GM21619 (cell line): ENCODE measurements around the gene GAA.
"Not testable (repeated sequence)": the region's sequence is repeated elsewhere in the genome, so short reads cannot be mapped to it uniquely, and the experiment has no call there.

Source experiments
- ATAC-seq: cut with Tn5 transposase; IDR thresholded peaks from one replicate; pipeline ENCODE4 v1.9.1; 2021; ENCODE audit not compliant: unreplicated experiment

Gene GAA

DNA sequence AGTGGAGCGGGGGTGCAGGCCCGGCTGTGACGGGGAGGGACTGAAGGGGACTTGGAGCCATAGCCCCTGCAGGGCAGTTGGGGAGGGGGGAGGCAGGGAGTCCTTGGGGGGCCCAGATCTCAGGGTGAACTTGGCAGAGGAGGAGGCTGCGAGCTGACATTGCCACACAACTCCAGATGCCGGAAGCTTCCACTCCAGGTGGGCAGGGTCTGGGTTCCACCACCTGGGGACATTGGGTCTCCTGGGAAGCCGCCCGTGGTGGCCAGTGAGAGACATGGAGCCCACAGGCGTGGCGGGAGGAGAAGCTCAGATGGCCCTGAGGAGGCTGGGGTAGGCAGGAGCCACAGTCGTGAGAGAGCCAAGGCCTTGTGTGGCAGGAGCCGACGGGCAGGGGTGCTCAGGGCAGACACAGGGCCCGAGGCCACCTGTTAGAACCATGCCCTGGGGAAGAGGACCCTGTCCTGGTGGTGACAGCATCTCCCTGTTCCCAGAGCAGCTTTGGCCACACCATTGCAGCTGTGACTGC is 18.2 kb upstream of the GAA start:
- ATAC-seq = no peak

DNA sequence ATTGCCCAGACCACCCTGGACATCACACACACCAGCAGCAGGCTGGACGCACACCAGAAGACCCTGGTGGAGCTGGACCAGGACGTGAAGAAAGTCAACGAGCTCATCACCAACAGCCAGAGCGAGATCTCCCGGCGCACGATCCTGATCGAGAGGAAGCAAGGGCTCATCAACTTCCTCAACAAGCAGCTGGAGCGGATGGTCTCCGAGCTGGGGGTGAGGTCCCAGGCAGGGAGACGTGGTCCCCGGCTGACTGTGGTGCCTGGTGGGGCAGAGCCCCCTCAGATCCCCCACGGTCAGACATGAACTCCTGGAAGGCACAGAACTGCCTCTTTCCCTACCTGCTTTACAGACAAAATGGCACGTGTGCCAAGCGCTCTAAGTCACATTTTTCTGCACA is 16.6 kb upstream of the GAA start:
- ATAC-seq = no peak

DNA sequence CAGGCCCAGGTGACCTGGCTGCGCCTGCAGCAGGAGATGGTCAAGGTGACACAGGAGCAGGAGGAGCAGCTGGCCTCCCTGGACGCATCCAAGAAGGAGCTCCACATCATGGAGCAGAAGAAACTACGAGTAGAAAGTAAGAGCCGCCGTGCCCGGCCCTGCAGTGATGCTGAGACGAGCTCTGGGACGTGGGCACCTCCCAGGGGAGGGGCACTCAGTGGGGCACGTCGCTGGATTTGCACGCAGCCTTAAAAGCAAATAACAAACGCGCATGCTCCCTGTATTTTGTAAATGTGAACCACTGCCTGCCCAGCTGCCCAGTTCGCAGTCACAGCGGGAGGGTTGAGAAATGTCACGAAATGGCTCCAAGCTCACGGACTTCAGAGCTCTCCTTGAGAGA is 15.3 kb upstream of the GAA start:
- ATAC-seq = no peak

DNA sequence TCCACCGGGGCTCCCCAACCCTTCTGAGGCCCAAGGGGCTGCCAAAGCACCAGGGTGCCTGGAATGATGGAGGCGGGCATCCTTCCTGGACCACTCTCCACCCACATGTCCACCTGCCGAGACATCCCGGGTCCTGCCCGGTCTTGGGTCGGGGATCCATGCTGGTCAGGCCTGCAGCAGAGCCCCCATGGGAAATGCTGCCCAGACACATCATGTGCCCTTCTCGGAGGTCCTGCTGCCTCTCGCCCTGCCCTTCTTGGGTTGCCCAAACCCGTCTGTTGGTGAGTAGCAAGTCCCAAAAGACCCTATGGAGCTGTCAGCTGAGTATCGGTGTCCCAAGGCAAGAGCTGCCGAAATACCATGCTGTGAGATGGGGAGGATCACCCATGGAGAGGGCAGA is 14.8 kb upstream of the GAA start:
- no peak for ATAC-seq

DNA sequence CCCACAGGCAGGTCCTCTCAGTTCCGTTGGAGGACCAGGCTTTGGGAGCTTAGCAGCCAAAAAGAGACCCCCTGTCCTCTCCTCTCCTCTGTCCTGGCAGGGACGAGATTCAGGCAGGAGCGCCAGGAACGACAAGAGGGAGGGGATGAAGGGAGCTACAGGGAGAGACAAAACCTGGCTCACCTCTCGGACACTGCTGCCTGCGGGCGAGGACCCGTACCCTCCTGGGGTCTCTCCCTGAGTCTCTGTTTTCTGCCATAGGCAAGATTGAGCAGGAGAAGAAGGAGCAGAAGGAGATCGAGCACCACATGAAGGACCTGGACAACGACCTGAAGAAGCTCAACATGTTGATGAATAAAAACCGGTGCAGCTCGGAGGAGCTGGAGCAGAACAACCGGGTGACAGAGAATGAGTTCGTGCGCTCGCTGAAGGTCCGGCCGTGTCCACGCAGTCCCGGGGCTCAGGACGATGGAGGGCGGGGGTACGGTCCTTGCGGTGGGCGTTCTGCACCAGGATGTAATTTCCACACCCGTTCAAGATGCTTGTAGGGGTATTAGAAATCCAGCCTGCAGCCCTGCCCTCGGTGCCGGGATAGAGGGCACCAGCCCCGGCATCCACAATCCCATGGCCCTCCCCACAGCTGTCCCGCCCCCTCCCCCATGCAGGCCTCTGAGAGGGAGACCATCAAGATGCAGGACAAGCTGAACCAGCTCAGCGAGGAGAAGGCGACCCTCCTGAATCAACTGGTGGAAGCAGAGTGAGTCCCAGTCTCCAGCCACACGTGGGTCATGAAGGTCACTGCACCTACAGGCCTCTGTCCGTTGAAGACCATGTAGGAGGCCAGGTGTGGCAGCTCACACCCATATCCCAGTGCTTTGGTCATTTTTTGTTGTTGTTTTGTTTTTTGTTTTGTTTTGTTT is 13.8 kb upstream of the GAA start:
- ATAC-seq = no peak

DNA sequence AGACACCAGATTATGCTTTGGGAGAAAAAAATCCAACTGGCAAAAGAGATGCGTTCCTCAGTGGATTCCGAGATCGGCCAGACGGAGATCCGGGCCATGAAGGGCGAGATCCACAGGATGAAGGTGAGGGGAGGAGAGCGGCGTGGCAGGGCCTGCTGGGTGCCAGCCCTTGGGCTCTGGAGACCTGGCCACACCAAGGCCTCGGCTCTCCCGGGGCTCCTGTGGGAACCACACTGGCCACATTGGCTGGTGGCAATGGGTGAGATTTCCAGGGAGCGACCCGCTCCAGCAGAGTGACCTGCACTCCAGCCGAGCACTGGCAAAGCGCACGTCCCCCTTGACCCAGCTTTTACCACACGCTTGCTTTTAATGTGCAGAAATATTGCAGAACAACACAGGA is 11.6 kb upstream of the GAA start:
- no peak for ATAC-seq

DNA sequence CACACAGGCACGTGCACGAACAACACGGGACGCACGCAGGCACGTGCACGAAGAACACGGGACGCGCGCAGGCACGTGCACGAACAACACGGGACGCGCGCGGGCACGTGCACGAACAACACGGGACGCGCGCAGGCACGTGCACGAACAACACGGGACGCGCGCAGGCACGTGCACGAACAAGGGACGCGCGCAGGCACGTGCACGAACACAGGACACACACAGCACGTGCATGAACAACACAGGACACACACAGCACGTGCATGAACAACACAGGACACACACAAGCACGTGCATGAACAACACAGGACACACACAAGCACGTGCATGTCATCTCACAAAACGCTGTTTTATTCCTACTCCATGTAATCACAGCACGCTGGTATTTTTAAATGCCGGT is 11.2 kb upstream of the GAA start:
- not testable (repeated sequence) for ATAC-seq

DNA sequence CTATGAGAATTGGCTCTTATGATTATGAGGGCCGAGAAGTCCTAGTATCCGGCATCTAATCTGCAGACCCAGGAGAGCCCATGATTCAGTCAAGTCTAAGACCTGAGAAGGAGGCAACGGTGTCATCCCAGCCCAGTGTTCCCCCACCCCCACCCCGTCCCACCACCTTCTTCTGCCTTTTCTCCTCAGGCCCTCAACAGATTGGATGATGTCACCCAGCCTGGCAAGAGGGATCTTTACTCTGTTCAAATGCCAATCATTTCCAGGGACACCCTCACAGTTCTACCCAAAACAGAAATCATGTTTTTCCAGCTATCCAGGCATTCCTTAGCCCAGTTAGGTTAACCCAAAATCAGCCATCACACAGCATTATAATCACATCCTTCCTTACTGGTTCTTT is 10.0 kb upstream of the GAA start:
- no peak for ATAC-seq

DNA sequence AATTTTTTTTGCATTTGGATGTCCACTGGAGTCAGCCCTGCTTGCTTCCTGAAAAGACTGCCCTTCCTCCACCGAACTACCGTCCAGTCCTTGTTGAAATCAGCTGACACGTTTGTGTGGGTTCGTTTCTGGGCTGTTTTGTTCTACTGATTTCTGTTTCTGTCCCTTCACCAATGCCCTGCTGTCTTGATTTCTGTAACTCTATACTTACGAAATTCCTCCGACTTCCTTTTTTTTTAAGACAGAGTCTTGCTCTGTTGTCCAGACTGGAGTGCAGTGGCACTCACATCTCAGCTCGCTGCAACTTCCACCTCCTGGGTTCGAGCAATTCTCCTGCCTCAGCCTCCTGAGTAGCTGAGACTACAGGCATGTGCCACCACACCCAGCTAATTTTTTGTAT is 8.4 kb upstream of the GAA start:
- ATAC-seq = no peak

DNA sequence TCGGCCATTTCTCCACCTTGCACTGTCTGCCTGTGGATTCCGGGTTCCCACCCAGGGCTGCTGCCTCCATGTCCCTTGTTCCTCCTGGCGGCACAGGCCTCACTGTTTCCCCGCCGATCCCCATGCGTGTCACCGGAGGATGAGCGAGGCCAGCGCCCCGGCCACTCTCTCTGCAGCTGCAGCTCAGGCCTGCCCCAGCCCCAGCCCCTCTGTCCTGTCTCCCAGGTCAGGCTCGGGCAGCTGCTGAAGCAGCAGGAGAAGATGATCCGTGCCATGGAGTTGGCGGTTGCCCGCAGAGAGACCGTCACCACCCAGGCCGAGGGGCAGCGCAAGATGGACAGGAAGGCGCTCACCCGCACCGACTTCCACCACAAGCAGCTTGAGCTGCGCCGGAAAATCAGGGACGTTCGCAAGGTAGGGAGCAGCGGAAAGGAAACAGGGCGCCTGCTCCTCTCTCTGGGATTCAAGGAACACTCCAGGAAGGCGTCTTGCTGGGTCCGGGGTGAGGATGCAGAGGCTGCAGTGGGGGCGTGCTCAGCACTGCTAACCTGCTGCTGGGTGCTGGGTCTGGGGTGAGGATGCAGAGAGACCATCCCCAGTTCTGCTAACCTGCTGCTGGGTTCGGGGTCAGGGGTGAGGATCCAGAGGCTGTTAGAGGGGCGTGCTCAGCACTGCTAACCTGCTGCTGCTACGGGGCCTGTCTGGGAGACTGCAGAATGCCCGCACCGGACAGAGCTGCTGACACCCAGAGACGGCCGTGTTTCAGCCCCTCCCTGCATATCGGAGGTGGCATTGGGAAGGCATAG is 6.1 kb upstream of the GAA start:
- ATAC-seq = no peak

DNA sequence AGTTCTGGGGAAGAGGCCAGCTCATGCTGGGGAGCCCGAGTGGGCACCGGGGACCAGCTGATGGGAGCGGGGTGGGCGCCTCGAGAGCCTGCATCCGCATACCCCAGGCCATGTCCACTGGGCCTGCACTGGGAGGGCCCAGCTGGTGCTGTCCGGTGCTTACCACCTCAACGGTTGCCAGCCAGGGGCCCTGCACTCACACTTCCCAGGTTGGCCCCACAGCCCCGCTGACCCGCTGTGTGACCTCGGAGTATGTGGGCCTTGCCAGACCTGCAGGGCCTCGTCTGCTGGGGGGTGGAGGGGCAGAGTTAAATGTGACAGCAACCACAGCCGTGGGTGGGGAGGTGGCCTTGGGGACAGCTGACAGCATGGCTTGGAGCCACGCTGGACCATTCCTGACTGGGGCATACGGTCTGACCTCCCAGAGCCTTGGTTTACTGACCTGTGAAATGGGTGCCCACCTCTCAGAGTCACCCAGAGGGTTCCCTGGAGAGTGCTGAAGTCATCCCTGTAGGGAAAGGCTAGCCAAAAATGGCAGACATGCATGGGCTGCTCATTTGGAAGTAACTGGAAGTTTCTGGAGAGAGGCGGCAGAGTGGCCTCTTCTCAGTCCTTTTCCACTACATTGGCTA is 5.4 kb upstream of the GAA start:
- ATAC-seq = no peak

DNA sequence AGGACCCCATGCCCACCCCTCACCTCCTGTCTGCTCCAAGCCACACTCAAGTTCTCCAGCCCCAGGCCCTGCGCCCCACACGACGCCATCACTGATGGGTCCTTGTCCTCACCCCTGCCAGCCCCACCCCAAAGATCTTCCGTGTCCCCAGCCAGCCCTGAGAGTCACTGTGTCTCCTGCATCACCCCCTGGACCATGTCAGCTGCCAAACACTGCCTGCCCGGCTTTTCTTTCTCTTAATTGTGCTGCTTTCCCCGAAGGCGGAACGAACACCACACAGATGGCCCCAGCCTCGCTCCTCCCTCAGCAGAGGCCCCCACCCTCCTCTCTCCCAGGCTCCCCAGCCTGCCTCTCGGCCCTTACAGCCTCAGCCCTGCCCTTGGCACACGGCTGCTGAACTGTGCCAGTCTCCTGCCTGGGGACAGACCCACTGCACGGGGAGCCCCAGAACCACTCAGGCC is 4.8 kb upstream of the GAA start:
- no peak for ATAC-seq

DNA sequence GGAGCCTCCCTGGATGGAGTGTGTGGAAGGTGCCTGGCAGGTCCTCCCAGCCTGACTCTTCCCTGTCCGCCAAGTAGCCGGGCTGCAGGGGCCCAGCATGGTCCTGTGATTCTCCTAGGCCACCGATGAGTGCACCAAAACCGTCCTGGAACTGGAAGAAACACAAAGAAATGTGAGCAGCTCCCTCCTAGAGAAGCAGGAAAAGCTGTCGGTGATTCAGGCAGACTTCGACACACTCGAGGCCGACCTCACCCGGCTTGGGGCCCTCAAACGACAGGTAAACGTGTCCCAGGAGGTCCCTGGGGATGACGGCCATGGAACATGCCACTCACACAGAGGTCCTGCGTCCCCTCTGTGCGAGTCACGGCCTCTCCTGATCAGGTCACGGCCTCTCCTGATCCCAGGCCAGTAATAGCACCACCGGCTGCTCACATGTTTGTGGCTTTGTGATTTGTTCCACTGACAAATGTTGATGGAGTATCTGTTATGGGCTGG is 4.2 kb upstream of the GAA start:
- ATAC-seq = no peak

DNA sequence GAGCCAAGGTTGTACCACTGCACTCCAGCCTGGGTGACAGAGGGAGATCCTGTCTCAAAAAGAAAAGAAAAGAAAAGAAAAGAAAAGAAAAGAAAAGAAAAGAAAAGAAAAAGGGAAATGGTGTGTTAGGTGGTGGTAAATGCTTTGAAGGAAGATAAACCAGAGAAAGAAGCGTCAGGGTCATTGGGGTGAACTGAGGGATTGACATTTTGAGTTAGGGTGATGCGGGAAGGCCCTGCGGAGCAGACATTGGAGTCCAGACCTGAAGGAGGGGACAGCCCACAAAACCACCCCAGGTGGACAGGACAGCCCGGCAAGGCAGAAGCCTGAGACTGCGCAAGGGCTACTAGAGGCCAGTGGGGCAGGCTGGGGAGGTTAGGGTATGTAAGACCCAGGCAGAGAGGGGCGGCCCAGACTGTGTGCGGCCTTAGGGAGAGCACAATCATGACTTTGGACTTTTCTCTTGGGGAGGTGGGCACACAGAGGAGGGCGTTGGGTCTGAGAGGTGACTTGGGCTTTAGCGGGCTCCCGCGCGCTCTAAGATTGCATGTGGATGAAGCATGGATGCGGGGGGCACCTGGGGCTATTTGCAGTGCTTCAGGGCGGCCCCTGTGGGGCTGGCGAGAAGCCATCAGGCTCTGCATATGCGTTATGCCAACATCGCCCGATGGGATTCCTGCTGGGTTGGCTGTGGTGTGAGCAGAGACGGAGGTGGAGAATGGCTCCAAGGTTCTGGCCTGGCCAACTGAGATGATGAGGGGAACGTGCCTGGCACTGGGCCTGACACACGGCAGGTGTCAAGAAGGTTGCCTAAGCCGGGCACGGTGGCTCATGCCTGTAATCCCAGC is 3.3 kb upstream of the GAA start:
- ATAC-seq = no peak

DNA sequence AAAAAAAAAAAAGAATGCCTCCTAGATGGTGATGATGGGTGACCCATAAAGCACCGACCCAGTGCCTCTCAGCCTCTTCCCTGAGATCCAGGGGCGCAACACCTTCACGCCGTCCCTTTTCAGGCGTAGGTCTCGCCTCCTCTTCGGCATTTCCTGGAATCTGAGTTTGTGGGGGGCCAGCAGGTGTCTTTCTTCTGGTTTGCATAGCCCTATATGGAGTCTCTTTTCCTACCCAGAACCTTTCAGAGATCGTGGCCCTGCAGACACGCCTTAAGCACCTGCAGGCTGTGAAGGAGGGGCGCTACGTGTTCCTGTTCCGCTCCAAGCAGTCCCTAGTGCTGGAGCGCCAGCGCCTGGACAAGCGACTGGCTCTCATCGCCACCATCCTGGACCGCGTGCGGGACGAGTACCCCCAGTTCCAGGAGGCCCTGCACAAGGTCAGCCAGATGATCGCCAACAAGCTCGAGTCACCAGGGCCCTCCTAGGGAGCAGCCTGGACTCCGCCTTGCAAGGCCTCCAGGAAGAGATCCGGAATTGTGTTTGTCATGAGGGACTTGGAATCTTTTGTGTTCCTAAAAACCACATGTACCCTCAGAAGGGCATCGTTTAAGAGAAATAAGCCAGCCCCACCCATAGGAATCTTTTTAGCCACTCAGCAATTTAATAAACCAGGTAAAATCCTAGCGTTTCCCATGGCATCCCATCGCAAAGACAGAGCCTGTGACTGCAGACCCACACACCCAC is 1.9 kb upstream of the GAA start:
- ATAC-seq = no peak

DNA sequence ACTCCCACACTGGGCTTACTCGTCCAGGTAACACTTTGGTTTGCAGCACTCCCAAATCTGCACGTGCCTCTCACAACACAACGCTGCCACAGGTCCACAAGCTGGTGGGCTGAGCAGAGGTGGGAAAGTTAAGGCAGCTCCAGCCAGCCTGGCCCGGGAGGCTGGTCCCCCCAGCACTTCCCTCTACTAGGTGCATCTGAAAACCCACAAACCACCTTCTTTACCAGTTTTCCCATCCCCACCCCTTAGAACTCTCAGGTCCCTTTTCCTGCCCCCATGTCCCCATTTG is 1.4 kb upstream of the GAA start:
- ATAC-seq = no peak

DNA sequence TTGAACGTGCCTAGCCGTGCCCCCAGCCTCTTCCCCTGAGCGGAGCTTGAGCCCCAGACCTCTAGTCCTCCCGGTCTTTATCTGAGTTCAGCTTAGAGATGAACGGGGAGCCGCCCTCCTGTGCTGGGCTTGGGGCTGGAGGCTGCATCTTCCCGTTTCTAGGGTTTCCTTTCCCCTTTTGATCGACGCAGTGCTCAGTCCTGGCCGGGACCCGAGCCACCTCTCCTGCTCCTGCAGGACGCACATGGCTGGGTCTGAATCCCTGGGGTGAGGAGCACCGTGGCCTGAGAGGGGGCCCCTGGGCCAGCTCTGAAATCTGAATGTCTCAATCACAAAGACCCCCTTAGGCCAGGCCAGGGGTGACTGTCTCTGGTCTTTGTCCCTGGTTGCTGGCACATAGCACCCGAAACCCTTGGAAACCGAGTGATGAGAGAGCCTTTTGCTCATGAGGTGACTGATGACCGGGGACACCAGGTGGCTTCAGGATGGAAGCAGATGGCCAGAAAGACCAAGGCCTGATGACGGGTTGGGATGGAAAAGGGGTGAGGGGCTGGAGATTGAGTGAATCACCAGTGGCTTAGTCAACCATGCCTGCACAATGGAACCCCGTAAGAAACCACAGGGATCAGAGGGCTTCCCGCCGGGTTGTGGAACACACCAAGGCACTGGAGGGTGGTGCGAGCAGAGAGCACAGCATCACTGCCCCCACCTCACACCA is 724 bp downstream of the GAA start:
- peak; percentile 6 for ATAC-seq

DNA sequence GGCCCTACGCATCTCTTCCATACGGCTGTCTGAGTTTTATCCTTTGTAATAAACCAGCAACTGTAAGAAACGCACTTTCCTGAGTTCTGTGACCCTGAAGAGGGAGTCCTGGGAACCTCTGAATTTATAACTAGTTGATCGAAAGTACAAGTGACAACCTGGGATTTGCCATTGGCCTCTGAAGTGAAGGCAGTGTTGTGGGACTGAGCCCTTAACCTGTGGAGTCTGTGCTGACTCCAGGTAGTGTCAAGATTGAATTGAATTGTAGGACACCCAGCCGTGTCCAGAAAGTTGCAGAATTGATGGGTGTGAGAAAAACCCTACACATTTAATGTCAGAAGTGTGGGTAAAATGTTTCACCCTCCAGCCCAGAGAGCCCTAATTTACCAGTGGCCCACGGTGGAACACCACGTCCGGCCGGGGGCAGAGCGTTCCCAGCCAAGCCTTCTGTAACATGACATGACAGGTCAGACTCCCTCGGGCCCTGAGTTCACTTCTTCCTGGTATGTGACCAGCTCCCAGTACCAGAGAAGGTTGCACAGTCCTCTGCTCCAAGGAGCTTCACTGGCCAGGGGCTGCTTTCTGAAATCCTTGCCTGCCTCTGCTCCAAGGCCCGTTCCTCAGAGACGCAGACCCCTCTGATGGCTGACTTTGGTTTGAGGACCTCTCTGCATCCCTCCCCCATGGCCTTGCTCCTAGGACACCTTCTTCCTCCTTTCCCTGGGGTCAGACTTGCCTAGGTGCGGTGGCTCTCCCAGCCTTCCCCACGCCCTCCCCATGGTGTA is 1.5 kb downstream of the GAA start:
- no peak for ATAC-seq
